Fibroblast of lung (primary cell): ENCODE data around the gene ACOT9. TPM values are rescaled to one million over a fixed set of nuclear protein-coding genes. Genes with fewer than 3 reads are reported as not detected.

ENCODE experiments used
- DNase-seq, 2 donors: peaks; one replicate each; pipeline versions ENCODE4 v3.0.0 to v3.0.0-alpha.2; 2010; ENCODE audit warnings: low read depth in 2 of 2
- H2AFZ ChIP-seq: 2 replicates; pipeline ENCODE4 v1.5.1; 2012; ENCODE audit warnings: low read length, control low read depth, inconsistent platforms
- H3K27ac ChIP-seq: 2 replicates; pipeline ENCODE4 v1.5.1; 2011; ENCODE audit warnings: low read length, control low read depth; ENCODE audit not compliant: insufficient read depth
- H3K27me3 ChIP-seq: 2 replicates; pipeline ENCODE4 v1.5.1; 2011; ENCODE audit warnings: mild to moderate bottlenecking, low read length; ENCODE audit not compliant: control insufficient read depth, insufficient read depth
- H3K36me3 ChIP-seq: 2 replicates; pipeline ENCODE4 v1.5.1; 2011; ENCODE audit warnings: low read length; ENCODE audit not compliant: control insufficient read depth, insufficient read depth
- H3K4me1 ChIP-seq: 2 replicates; pipeline ENCODE4 v1.5.1; 2011; ENCODE audit warnings: low read length; ENCODE audit not compliant: control insufficient read depth, insufficient read depth; ENCODE audit errors: extremely low read depth
- H3K4me2 ChIP-seq: 2 replicates; pipeline ENCODE4 v1.5.1; 2011; ENCODE audit warnings: low read length, control low read depth; ENCODE audit not compliant: insufficient read depth; ENCODE audit errors: extremely low read depth
- H3K4me3 ChIP-seq, 4 experiments: fragments of 200-600 bp in 1 of 4; sonication (generic) in 1 of 4; replicated peaks in 1 of 4; 2 replicates each; pipeline ENCODE4 v1.5.1; 2011 to 2016; ENCODE audit warnings: low read length in 4 of 4, low read depth in 3 of 4, mild to moderate bottlenecking in 3 of 4, control low read depth in 2 of 4, inconsistent platforms in 1 of 4, mixed read lengths in 1 of 4; ENCODE audit not compliant: insufficient read depth in 1 of 4; ENCODE audit errors: control extremely low read depth in 1 of 4
- H3K79me2 ChIP-seq: 2 replicates; pipeline ENCODE4 v1.5.1; 2012; ENCODE audit warnings: mild to moderate bottlenecking, low read length, inconsistent platforms; ENCODE audit not compliant: control insufficient read depth, insufficient read depth
- H3K9ac ChIP-seq: 2 replicates; pipeline ENCODE4 v1.5.1; 2011; ENCODE audit warnings: mild to moderate bottlenecking, low read length, control low read depth; ENCODE audit not compliant: insufficient read depth
- H3K9me3 ChIP-seq: 2 replicates; pipeline ENCODE4 v1.5.1; 2012; ENCODE audit warnings: low read depth, low read length; ENCODE audit not compliant: control insufficient read depth, insufficient read depth
- H4K20me1 ChIP-seq: 2 replicates; pipeline ENCODE4 v1.5.1; 2011; ENCODE audit warnings: low read length; ENCODE audit not compliant: control insufficient read depth, insufficient read depth; ENCODE audit errors: extremely low read depth
- CTCF ChIP-seq, 2 donors: IDR thresholded peaks in 1 of 2; conservative IDR thresholded peaks in 1 of 2; 1 replicate in 1 of 2; 2 replicates in 1 of 2; pipeline ENCODE4 v1.5.1; 2011 to 2012; ENCODE audit warnings: low read length in 2 of 2, control low read depth in 1 of 2, inconsistent platforms in 1 of 2, low read depth in 1 of 2, mild to moderate bottlenecking in 1 of 2
- EZH2 ChIP-seq: IDR thresholded peaks from 2 replicates; pipeline ENCODE4 v1.5.1; 2012; ENCODE audit warnings: low read length, control low read depth, mild to moderate bottlenecking; ENCODE audit errors: missing control alignments
- polyA plus RNA-seq, 2 donors: library from polyadenylated mRNA; depleted of rRNA in 1 of 2; stranded (reverse) in 1 of 2; unstranded in 1 of 2; fragments of >200 nt; gene quantifications; 2 replicates each; pipeline ENCODE4 v1.2.1, GENCODE V29; 2011 to 2012; ENCODE audit warnings: missing spikeins in 1 of 2
- total RNA-seq: library from RNA; depleted of rRNA; stranded (reverse); fragments of >200 nt; gene quantifications from 2 replicates; pipeline ENCODE4 v1.2.1, GENCODE V29; 2014

ACOT9 gene
- total and polyA plus RNA-seq, 2 donors (not counting 1 experiment from before 2014, with no cell fraction given): 42.3 to 70.9 TPM

GRCh38 chrX:23727206-23727605 lies 15.9 kb downstream of the ACOT9 start:
- no peaks in the 10 kb centered on the region for H3K27me3 ChIP-seq
- no peak overlapping the region for H3K27ac ChIP-seq
- H3K9me3 ChIP-seq: no peaks in the 10 kb centered on the region
- TF ChIP-seq CTCF (conservative IDR thresholded peaks at IDR 0.05 in 1 of 2, IDR thresholded peaks at IDR 0.05 in 1 of 2; ENCODE audit: low read depth in 1 of 2, low read length in 2 of 2) (no peak), EZH2 (no peak)
- no peak for DNase-seq
- no peak overlapping the region for H3K4me2 ChIP-seq
- H3K9ac ChIP-seq: no peak overlapping the region
- no peak overlapping the region for H3K4me3 ChIP-seq
- no peaks in the 10 kb centered on the region for H4K20me1 ChIP-seq
- H3K79me2 ChIP-seq: no peaks in the 10 kb centered on the region
- no peaks in the 10 kb centered on the region for H3K36me3 ChIP-seq
- H3K4me1 ChIP-seq: no peaks in the 10 kb centered on the region
- no peak overlapping the region for H2AFZ ChIP-seq

- Histone ChIP-seq H3K27ac (no peak overlapping the region), H4K20me1 (no peaks in the 10 kb centered on the region), H3K4me2 (no peak overlapping the region), H3K36me3 (no peaks in the 10 kb centered on the region), H3K9me3 (no peaks in the 10 kb centered on the region), H2AFZ (no peak overlapping the region), H3K27me3 (no peaks in the 10 kb centered on the region), H3K79me2 (no peaks in the 10 kb centered on the region), H3K4me3 (no peak overlapping the region), H3K4me1 (no peaks in the 10 kb centered on the region), H3K9ac (no peak overlapping the region)
- TF ChIP-seq CTCF (conservative IDR thresholded peaks at IDR 0.05 in 1 of 2, IDR thresholded peaks at IDR 0.05 in 1 of 2; ENCODE audit: low read depth in 1 of 2, low read length in 2 of 2) (no peak), EZH2 (no peak)
- no peak for DNase-seq
Measured at GRCh38 chrX:23726191-23726590, 16.9 kb downstream of the ACOT9 start.

- Histone ChIP-seq H3K9me3 (no peaks in the 10 kb centered on the region), H3K27ac (no peak overlapping the region), H3K36me3 (peaks cover 2% of the 10 kb centered on the region), H3K79me2 (no peaks in the 10 kb centered on the region), H3K4me3 (no peak overlapping the region), H4K20me1 (no peaks in the 10 kb centered on the region), H2AFZ (no peak overlapping the region), H3K27me3 (no peaks in the 10 kb centered on the region), H3K4me2 (no peak overlapping the region), H3K9ac (no peak overlapping the region), H3K4me1 (no peaks in the 10 kb centered on the region)
- no peak for TF ChIP-seq CTCF (conservative IDR thresholded peaks at IDR 0.05 in 1 of 2, IDR thresholded peaks at IDR 0.05 in 1 of 2; ENCODE audit: low read depth in 1 of 2, low read length in 2 of 2)
- no peak for TF ChIP-seq EZH2
- no peak for DNase-seq
Measured at GRCh38 chrX:23720117-23720677, 22.9 kb downstream of the ACOT9 start.
